ENCODE results near the gene PDE4DIP.
"Not testable (repeated sequence)": the region's sequence is repeated elsewhere in the genome, so short reads cannot be mapped to it uniquely, and the experiment has no call there.

DNA sequence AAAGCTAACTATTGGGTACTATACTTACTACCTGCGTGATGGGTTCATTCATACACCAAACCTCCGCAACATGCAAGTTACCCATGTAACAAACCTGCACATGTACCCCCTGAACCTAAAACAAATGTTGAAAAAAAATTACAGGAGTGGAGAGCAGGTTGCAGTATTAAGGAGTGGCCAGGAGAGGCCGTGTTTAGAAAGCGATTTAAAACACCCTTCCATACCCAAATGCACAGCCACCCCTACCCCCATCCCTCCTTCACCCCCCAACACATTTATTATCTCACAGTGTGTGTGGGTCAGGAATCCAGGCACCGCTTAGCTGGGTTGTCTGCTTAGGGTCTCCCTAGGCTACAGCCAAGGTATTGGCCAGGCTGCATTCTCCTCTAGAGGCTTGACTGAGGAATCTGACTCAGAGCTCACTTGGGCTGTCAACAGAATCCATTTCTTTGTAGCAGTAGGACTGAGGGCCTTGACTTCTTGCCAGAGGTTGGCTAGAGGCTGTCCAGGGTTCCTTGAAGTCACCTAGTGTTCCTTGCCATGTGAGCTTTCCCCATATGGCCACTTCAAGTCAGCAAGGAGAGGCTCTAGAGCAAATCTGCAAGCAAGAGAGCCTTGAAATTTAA, 67.2 kb downstream of the PDE4DIP start:
- TF ChIP-seq, protein P1, sequence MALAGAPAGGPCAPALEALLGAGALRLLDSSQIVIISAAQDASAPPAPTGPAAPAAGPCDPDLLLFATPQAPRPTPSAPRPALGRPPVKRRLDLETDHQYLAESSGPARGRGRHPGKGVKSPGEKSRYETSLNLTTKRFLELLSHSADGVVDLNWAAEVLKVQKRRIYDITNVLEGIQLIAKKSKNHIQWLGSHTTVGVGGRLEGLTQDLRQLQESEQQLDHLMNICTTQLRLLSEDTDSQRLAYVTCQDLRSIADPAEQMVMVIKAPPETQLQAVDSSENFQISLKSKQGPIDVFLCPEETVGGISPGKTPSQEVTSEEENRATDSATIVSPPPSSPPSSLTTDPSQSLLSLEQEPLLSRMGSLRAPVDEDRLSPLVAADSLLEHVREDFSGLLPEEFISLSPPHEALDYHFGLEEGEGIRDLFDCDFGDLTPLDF (CRISPR knock-in tag; IDR thresholded peaks at IDR 0.05): not testable (repeated sequence)
- TF ChIP-seq CTCF (IDR thresholded peaks at IDR 0.05); ETV6 (CRISPR knock-in tag; IDR thresholded peaks at IDR 0.05); NFATC4 (CRISPR knock-in tag; IDR thresholded peaks at IDR 0.05); AFF4 (CRISPR knock-in tag; IDR thresholded peaks at IDR 0.05; ENCODE audit: borderline replicate concordance); FOXJ3 (CRISPR knock-in tag; IDR thresholded peaks at IDR 0.05; ENCODE audit: borderline replicate concordance); E2F5 (CRISPR knock-in tag; IDR thresholded peaks at IDR 0.05); USF2 (CRISPR knock-in tag; IDR thresholded peaks at IDR 0.05); OVOL2 (CRISPR knock-in tag; IDR thresholded peaks at IDR 0.05; ENCODE audit: borderline replicate concordance); MLX (CRISPR knock-in tag; IDR thresholded peaks at IDR 0.05): not testable (repeated sequence)

Data from WTC11 (cell line).